Measurements from ENCODE around the gene TMEM131L. TPM values are rescaled to one million over a fixed set of nuclear protein-coding genes. Genes with fewer than 3 reads are reported as not detected.

TMEM131L gene
- total and polyA plus RNA-seq, 9 donors: 3.6 to 18.4 (median 10.7) TPM

DNA sequence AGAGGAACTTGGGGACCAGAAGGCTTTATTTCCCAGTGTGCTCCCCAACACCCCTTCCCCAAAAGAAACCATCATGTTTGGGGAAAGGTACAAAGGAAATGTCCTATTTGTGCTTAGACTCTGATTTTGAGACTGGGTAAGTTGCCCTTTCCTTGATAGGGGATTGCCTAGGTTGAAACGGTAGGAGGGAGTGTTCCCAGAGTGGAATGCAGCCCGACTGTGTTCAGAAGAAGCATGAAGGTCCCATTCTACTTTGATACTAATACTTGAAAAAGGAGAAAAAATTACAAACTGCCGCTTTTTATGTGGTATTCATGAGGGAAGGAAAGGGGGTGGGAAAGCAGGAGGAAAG lies 32.4 kb upstream of the TMEM131L start:
- H3K4me1 ChIP-seq (ENCODE audit: insufficient read depth): no peaks in the 10 kb centered on the region
- H3K9me3 ChIP-seq: no peaks in the 10 kb centered on the region
- no peaks in the 10 kb centered on the region for H3K36me3 ChIP-seq
- H3K27me3 ChIP-seq: no peaks in the 10 kb centered on the region
- intact Hi-C loops (cut with DNase I): no loop called here
- TF ChIP-seq POLR2A (IDR thresholded peaks at IDR 0.05) (no peak), EP300 (IDR thresholded peaks at IDR 0.05) (no peak)
- no peak overlapping the region for H3K27ac ChIP-seq
- no peak overlapping the region for H3K4me3 ChIP-seq
- 56 to 66% (median 64%) methylated on average over 3 of the region's 3 CpGs for WGBS, 3 donors
- DNase-seq: no peak

DNA sequence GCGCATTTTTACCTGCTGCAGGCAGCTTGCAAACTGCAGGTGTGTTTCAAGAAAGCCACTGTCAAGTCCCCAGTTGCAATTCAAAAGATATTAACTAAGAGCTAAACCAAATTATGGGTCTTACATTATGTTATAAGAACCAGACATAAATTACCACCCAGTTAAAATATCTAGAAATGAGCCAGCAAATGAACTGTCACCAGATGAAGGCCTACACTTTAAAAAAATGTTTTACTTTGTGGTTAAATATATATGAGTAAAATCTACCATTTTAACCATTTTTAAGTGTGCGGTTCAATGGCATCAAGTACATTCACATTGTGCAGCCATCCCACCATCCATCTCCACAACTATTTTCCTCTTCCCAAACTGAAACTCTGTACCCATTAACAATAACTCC lies 32.0 kb upstream of the TMEM131L start:
- intact Hi-C loops (cut with DNase I): no loop called here
- TF ChIP-seq POLR2A (IDR thresholded peaks at IDR 0.05) (no peak), EP300 (IDR thresholded peaks at IDR 0.05) (no peak)
- TF ChIP-seq, protein P1, sequence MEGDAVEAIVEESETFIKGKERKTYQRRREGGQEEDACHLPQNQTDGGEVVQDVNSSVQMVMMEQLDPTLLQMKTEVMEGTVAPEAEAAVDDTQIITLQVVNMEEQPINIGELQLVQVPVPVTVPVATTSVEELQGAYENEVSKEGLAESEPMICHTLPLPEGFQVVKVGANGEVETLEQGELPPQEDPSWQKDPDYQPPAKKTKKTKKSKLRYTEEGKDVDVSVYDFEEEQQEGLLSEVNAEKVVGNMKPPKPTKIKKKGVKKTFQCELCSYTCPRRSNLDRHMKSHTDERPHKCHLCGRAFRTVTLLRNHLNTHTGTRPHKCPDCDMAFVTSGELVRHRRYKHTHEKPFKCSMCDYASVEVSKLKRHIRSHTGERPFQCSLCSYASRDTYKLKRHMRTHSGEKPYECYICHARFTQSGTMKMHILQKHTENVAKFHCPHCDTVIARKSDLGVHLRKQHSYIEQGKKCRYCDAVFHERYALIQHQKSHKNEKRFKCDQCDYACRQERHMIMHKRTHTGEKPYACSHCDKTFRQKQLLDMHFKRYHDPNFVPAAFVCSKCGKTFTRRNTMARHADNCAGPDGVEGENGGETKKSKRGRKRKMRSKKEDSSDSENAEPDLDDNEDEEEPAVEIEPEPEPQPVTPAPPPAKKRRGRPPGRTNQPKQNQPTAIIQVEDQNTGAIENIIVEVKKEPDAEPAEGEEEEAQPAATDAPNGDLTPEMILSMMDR (IDR thresholded peaks at IDR 0.05): no peak
- Histone ChIP-seq H3K36me3 (no peaks in the 10 kb centered on the region), H3K9me3 (no peaks in the 10 kb centered on the region), H3K27ac (no peak overlapping the region), H3K27me3 (no peaks in the 10 kb centered on the region), H3K4me1 (ENCODE audit: insufficient read depth) (no peaks in the 10 kb centered on the region), H3K4me3 (no peak overlapping the region)
- DNase-seq: no peak
- WGBS, 3 donors: 46 to 99% (median 73%) methylated on average over 2 of the region's 2 CpGs

DNA sequence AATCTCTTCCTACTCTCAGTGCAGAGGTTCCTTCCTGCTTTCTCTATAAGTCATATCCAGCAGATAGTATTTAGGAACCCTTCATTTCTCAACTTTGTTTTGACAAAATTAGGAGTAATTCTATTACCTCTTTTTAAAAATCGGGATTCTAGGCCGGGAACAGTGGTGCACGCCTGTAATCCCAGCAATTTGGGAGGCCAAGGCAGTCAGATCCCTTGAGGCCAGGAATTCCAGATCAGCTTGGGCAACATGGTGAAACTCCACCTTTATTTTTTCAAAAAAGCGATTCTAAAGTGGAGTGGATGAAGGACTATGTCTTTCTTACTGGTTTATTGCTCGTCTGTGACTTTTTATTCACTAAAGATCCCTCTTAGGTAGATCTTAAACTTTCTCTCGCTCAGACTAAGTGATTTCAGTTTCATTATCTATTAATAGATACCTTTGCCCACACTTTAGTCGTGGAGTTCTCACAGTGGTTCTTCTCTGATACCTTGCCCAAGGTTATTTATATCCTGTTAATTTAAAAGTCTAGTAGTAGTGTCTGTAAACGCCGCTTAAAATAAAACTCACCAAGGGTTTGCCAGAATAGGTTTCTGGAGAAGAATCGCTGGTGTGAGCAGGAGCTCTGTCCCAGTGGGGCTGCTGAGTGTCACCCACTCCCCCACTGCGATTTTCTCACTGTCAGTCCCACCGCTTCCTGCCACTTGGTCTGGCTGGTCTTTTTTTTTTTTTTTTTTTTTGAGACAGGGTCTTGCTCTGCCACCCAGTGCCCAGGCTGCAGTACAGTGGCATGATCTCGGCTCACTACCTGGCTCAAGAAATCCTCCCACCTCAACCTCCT lies 27.0 kb upstream of the TMEM131L start:
- intact Hi-C loops (cut with DNase I): no loop called here
- TF ChIP-seq POLR2A (IDR thresholded peaks at IDR 0.05) (no peak), EP300 (IDR thresholded peaks at IDR 0.05) (no peak)
- TF ChIP-seq, protein P1 (IDR thresholded peaks at IDR 0.05): no peak
- Histone ChIP-seq H3K4me1 (ENCODE audit: insufficient read depth) (no peaks in the 10 kb centered on the region), H3K9me3 (no peaks in the 10 kb centered on the region), H3K36me3 (no peaks in the 10 kb centered on the region), H3K27ac (no peak overlapping the region), H3K27me3 (no peaks in the 10 kb centered on the region), H3K4me3 (no peak overlapping the region)
- WGBS, 3 donors: 62 to 79% (median 68%) methylated on average over 13 of the region's 13 CpGs
- DNase-seq: no peak

DNA sequence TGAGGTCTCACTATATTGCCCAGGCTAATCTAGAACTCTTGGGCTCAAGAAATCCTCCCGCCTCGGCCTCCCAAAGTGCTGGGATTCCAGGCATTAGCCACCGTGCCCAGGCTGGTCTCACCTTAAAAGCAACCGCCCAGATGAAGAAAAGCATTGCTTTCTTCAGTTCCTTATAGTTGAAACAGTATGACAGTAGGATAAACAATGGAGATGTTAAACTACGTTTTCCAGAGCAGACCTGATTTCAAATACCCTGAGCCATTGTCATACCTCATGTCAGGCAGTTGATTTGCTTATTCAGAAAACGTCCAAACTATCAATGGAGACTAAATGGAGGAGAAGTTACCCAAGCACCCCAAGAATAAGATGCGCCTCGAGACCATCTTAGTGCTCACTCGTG lies 26.3 kb upstream of the TMEM131L start:
- H3K27ac ChIP-seq: no peak overlapping the region
- 92 to 95% (median 94%) methylated on average over 9 of the region's 9 CpGs for WGBS, 3 donors
- no peaks in the 10 kb centered on the region for H3K27me3 ChIP-seq
- no peaks in the 10 kb centered on the region for H3K4me1 ChIP-seq (ENCODE audit: insufficient read depth)
- H3K4me3 ChIP-seq: no peak overlapping the region
- no peaks in the 10 kb centered on the region for H3K9me3 ChIP-seq
- no peak for DNase-seq
- no peak for TF ChIP-seq EP300 (IDR thresholded peaks at IDR 0.05)
- TF ChIP-seq, protein P1 (IDR thresholded peaks at IDR 0.05): no peak
- TF ChIP-seq POLR2A (IDR thresholded peaks at IDR 0.05): no peak
- no peaks in the 10 kb centered on the region for H3K36me3 ChIP-seq
- intact Hi-C loops (cut with DNase I): no loop called here

DNA sequence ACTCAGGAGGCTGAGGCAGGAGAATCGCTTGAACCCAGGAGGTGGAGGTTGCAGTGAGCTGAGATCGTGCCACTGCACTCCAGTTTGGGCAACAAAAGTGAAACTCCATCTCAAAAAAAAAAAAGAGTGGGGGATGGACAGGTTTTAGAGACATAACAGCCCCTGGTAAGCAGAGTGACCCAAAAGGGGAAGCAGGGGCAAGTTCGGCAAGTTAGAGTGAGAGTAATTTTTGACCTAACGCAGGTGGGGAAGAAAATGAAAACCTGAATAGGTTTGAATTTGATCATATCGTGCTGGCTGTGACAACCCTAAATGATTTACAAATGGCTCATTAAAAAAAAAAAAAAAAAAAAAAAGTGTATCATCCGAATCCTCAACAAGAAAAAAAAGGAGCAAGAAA lies 25.7 kb upstream of the TMEM131L start:
- TF ChIP-seq POLR2A (IDR thresholded peaks at IDR 0.05) (no peak), EP300 (IDR thresholded peaks at IDR 0.05) (no peak)
- TF ChIP-seq, protein P1 (IDR thresholded peaks at IDR 0.05): no peak
- 92 to 93% (median 92%) methylated on average over 6 of the region's 6 CpGs for WGBS, 3 donors
- H3K9me3 ChIP-seq: no peaks in the 10 kb centered on the region
- intact Hi-C loops (cut with DNase I): no loop called here
- no peak for DNase-seq
- H3K36me3 ChIP-seq: no peaks in the 10 kb centered on the region
- no peak overlapping the region for H3K4me3 ChIP-seq
- H3K27ac ChIP-seq: no peak overlapping the region
- no peaks in the 10 kb centered on the region for H3K27me3 ChIP-seq
- H3K4me1 ChIP-seq (ENCODE audit: insufficient read depth): no peaks in the 10 kb centered on the region
